Activated naive CD4-positive, alpha-beta T cell treated with anti-CD3 and anti-CD28 coated beads for 36 hours (primary cell): ENCODE data around the gene SNX13. TPM values are rescaled to one million over a fixed set of nuclear protein-coding genes. Genes with fewer than 3 reads are reported as not detected.

Source experiments
- CTCF ChIA-PET: fragments of 350-600 bp; sonication (Branson Sonifier 250); formaldehyde crosslinking; loops from one replicate; lab custom pipeline; 2021; ENCODE audit warnings: antibody characterized with exemption; lab: Charles Lee
- DNase-seq: peaks from one replicate; pipeline ENCODE4 v3.0.0-alpha.2; 2020
- H3K27ac Mint-ChIP-seq: one replicate; pipeline ENCODE4 v1.8.0; 2021; ENCODE audit warnings: mild to moderate bottlenecking, mixed read lengths
- H3K27me3 Mint-ChIP-seq: one replicate; pipeline ENCODE4 v1.8.0; 2021; ENCODE audit warnings: low read depth, mixed read lengths
- H3K36me3 Mint-ChIP-seq: one replicate; pipeline ENCODE4 v1.8.0; 2021; ENCODE audit warnings: low read depth, mixed read lengths
- H3K4me1 Mint-ChIP-seq: one replicate; pipeline ENCODE4 v1.8.0; 2021; ENCODE audit warnings: low read depth, mixed read lengths
- H3K4me3 Mint-ChIP-seq: one replicate; pipeline ENCODE4 v1.8.0; 2021; ENCODE audit warnings: mild to moderate bottlenecking, moderate library complexity, mixed read lengths
- H3K9me3 Mint-ChIP-seq: one replicate; pipeline ENCODE4 v1.8.0; 2021; ENCODE audit warnings: mixed read lengths
- intact Hi-C: fragments of 100-400 bp; cut with micrococcal nuclease; formaldehyde crosslinking; loops from one replicate; pipeline ENCODE4 v1.15.1; 2023
- total RNA-seq, 2 experiments: library from RNA; stranded (reverse); gene quantifications; one replicate each; pipeline ENCODE4 v1.2.3, GENCODE V29; 2021

SNX13 gene
- total RNA-seq, 2 experiments from 2014 or later = 19.5 to 20.3 TPM

DNA sequence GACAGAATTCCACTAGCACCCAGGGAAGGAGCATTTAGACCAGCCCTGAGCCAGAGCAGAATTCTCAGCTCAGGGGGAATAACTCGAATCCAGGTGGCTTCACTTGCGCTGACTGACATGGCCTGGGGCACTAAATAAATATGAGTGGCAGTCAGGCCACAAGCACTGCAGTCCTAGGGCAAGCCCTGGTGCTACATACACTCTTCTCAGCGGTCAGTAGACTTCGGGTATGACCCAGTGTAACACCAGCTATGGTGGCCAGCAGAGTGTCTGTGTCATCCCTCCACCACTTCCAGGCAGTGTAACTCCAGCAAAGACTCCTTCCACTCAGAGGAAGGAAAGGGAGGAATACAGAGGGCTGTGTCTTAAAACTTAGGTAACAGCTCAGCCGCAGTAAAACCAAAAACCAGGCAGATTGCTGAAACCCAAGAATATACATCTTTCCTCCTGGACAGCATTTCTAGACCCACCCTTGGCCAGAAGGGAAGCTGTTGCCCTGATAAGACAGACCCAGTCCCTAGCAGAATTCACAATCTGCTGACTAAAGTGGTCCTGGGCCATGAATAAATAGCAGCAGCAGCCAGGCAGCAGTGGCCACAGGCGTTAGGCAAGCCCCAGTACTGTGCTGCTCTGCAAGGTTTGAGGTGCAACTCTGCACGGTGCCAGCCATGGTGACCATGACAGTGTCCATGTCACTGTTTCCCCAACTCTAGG is 77.0 kb downstream of the SNX13 start:
- Mint-ChIP-seq H3K36me3 (peaks cover 64% of the 10 kb centered on the region), H3K27ac (no peak overlapping the region), H3K9me3 (peaks cover 11% of the 10 kb centered on the region), H3K4me3 (no peak overlapping the region), H3K27me3 (no peaks in the 10 kb centered on the region), H3K4me1 (peaks cover 10% of the 10 kb centered on the region)
- intact Hi-C loops = no loop called here
- DNase-seq = no peak
- CTCF ChIA-PET = interaction anchor here (0.6 kb wide), 1 partner anchor 39 kb away, joined by 4 read pairs; no protein-coding TSS in a partner anchor

DNA sequence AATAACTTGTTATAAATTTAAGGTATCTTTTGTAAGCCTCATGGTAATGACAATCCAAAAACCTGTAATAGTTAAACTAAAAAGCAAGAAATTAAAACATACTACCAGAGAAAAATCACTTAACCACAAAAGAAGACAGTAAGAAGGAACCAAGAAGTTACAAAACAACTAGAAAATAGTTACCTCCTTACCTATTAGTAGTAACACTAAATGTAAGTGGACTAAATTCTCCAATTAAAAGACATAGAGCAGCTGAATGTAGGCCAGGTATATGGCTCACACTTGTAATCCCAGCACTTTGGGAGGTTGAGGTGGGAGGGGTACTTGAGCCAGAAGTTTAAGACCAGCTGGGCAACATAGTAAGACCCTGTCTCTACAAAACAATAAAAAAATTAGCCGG is 84.0 kb downstream of the SNX13 start:
- Mint-ChIP-seq H3K9me3 (peaks cover 9% of the 10 kb centered on the region), H3K27ac (no peak overlapping the region), H3K4me3 (no peak overlapping the region), H3K4me1 (peaks cover 29% of the 10 kb centered on the region), H3K36me3 (peaks cover 68% of the 10 kb centered on the region), H3K27me3 (no peaks in the 10 kb centered on the region)
- CTCF ChIA-PET = interaction anchor here (0.6 kb wide), 1 partner anchor 535 kb away, joined by 3 read pairs; no protein-coding TSS in a partner anchor
- no peak for DNase-seq
- intact Hi-C loops = no loop called here

DNA sequence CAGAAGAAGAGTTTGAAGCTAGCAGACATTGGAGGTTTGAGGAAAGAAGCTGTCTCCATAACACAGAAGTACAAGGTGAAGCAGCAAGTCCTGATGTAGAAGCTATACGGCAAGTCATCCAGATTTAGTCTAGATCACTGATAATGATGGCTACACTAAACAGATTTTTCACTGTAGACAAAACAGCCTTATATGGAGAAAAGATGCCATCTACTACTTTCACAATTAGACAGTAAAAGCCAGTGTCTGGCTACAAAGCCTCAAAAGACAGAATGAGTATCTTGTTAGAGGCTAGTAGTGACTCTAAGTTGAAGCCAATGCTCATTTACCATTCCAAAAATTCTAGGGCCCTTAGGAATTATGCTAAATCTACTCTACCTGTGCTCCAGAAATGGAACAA is 85.1 kb downstream of the SNX13 start:
- no peak overlapping the region for H3K4me3 Mint-ChIP-seq
- no peak overlapping the region for H3K27ac Mint-ChIP-seq
- intact Hi-C loops = no loop called here
- peaks cover 63% of the 10 kb centered on the region for H3K36me3 Mint-ChIP-seq
- no peak for DNase-seq
- H3K4me1 Mint-ChIP-seq = peaks cover 29% of the 10 kb centered on the region
- peaks cover 9% of the 10 kb centered on the region for H3K9me3 Mint-ChIP-seq
- CTCF ChIA-PET = interaction anchor here (0.7 kb wide), 1 partner anchor 931 kb away, joined by 3 read pairs; no protein-coding TSS in a partner anchor
- H3K27me3 Mint-ChIP-seq = no peaks in the 10 kb centered on the region

DNA sequence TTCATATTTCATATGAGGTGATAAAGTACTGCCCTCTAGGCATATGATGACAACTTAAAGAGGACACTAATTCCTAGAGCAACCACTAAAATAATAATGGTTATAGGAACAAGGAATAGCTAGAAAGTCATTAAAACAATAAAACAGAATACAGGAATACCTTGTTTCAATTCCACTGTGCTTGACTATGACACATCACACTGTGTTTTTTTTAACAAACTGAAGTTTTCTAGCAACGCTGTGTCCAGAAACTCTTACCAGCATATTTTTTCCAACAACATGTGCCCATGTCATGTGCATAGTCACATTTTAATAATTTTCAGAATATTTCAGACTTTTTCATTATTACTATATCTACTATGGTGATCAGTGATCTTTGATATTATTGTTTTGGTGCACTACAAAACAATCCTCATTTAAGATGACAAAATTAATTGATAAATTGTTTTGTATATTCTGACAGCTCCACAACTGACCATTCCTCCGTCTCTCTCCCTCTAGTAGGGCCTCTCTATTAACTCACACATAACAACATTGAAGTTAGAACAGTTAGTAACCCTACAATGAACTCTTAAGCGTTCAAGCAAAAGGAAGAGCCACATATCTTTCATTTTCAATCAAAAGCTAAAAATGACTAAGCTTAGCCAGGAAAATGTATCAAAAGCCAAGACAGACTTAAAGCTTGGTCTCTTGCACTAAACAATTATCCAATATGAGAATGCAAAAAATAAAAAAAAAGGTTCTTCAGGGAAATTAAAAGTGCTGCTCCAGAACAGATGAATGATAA is 85.8 kb downstream of the SNX13 start:
- H3K36me3 Mint-ChIP-seq = peaks cover 60% of the 10 kb centered on the region
- DNase-seq = no peak
- H3K4me1 Mint-ChIP-seq = peaks cover 27% of the 10 kb centered on the region
- H3K4me3 Mint-ChIP-seq = no peak overlapping the region
- H3K27me3 Mint-ChIP-seq = no peaks in the 10 kb centered on the region
- peaks cover 9% of the 10 kb centered on the region for H3K9me3 Mint-ChIP-seq
- no peak overlapping the region for H3K27ac Mint-ChIP-seq
- CTCF ChIA-PET = interaction anchor here (0.7 kb wide), 1 partner anchor 931 kb away, joined by 3 read pairs; no protein-coding TSS in a partner anchor
- intact Hi-C loops = no loop called here

DNA sequence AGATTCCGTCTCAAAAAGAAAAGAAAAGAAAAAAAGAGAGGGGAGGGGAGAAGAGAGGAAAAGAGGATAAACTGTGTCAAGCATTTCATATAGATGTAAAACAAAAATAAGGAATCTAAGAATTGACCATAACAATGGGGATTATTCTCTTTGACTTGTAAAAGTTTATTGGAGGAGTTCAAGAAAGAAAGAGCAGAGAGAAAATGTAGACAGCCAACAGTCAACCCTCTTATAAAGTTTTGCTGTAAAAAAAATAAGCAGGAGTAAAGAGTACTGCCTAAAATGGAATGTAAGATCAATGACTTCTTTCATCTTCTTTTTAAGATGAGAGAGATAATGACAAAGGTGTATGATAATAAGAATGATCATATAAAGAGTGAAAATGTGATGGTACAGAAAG is 87.9 kb downstream of the SNX13 start:
- peaks cover 9% of the 10 kb centered on the region for H3K9me3 Mint-ChIP-seq
- H3K27ac Mint-ChIP-seq = no peak overlapping the region
- intact Hi-C loops = no loop called here
- CTCF ChIA-PET = no interaction called here
- no peak overlapping the region for H3K4me3 Mint-ChIP-seq
- H3K27me3 Mint-ChIP-seq = no peaks in the 10 kb centered on the region
- peaks cover 54% of the 10 kb centered on the region for H3K36me3 Mint-ChIP-seq
- no peak for DNase-seq
- peaks cover 23% of the 10 kb centered on the region for H3K4me1 Mint-ChIP-seq

DNA sequence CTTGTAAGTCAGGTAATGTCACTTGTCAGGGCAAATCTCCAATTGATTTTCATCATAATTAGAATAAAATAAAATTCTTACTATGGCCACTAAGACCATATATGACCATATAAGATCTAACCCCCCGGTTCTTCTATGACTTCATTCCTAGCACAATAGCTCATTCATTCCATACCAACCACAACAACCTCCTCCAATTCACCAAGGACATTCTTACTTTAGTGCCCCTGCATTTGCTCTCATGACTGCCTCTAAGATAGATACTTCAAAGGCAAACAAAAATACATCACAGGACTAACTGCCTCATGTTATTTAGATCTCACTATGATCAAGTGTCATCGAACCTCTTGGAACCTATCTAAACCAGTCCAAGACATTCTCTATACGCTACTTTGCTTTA is 90.8 kb downstream of the SNX13 start:
- Mint-ChIP-seq H3K27me3 (no peaks in the 10 kb centered on the region), H3K4me1 (peaks cover 15% of the 10 kb centered on the region), H3K9me3 (no peaks in the 10 kb centered on the region), H3K4me3 (no peak overlapping the region), H3K36me3 (peaks cover 37% of the 10 kb centered on the region), H3K27ac (no peak overlapping the region)
- intact Hi-C loops = no loop called here
- CTCF ChIA-PET = no interaction called here
- DNase-seq = no peak

DNA sequence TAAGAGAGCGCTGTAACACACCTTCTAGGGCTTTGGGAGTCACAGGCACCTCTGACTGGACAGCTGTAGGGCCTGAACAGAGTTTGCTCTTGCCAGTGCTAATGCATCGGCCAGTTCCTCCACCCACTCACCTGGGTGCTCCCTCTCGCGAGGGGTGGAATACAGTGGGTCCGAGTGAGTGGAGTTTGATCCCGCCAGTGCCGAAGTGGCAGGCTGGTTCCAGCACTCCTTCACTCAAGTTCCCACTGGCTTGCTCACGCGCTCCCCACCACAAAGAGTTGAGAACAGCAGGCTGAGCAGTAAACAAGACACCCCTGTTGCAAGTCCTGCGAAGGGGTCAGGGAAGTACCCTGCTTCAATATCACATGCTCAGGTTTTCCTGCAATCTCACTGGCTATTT is 91.8 kb downstream of the SNX13 start:
- Mint-ChIP-seq H3K4me3 (no peak overlapping the region), H3K27ac (no peak overlapping the region), H3K4me1 (peaks cover 22% of the 10 kb centered on the region), H3K27me3 (no peaks in the 10 kb centered on the region), H3K36me3 (peaks cover 41% of the 10 kb centered on the region), H3K9me3 (no peaks in the 10 kb centered on the region)
- intact Hi-C loops = no loop called here
- CTCF ChIA-PET = interaction anchor here (0.6 kb wide), 2 partner anchors 497 to 1090 kb away, joined by 4 read pairs; no protein-coding TSS in a partner anchor
- DNase-seq = no peak

DNA sequence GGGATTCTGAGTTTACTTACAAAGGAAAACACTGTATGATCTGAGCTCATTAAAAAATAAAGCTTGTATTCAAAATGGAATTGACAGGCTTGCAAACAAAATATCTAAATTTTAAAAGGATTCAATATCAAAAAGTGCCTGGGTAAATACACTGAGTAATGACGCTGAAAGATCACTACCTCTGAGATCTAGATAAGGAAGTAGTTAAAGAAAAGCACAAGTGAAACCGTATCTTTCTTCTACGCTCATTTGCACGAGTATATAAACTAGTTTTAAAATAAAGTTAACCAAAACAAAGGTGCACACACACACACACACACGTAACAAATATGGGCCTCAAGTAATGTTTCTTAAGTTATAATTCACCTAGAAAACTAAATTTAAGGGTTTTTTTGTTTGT is 93.4 kb downstream of the SNX13 start:
- Mint-ChIP-seq H3K4me3 (no peak overlapping the region), H3K36me3 (peaks cover 47% of the 10 kb centered on the region), H3K4me1 (peaks cover 17% of the 10 kb centered on the region), H3K27ac (no peak overlapping the region), H3K27me3 (no peaks in the 10 kb centered on the region), H3K9me3 (no peaks in the 10 kb centered on the region)
- CTCF ChIA-PET = interaction anchor here (0.6 to 0.7 kb wide), 2 partner anchors 67 to 192 kb away, joined by 3 to 5 read pairs; no protein-coding TSS in a partner anchor
- intact Hi-C loops = no loop called here
- DNase-seq = no peak

DNA sequence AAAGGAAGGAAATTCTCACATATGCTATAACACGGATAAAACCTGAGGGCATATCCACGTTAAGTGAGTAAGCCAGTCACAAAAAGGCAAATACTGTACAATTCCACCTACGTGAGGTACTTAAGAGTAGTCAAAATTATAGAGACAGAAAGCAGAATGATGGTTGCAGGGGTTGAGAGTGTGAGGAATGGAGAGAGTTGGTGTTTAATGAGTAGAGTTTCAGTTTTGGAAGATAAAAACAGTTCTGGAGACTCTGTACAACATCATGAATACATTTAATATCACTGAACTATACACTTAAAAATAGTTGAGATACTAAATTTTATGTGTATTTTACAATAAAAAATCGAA is 95.1 kb downstream of the SNX13 start:
- Mint-ChIP-seq H3K36me3 (peaks cover 47% of the 10 kb centered on the region), H3K9me3 (no peaks in the 10 kb centered on the region), H3K27me3 (no peaks in the 10 kb centered on the region), H3K27ac (no peak overlapping the region), H3K4me3 (no peak overlapping the region), H3K4me1 (peaks cover 17% of the 10 kb centered on the region)
- CTCF ChIA-PET = no interaction called here
- intact Hi-C loops = loop anchor here (2.0 kb wide), 1 partner anchor 16 kb away; no protein-coding TSS in a partner anchor
- DNase-seq = no peak

DNA sequence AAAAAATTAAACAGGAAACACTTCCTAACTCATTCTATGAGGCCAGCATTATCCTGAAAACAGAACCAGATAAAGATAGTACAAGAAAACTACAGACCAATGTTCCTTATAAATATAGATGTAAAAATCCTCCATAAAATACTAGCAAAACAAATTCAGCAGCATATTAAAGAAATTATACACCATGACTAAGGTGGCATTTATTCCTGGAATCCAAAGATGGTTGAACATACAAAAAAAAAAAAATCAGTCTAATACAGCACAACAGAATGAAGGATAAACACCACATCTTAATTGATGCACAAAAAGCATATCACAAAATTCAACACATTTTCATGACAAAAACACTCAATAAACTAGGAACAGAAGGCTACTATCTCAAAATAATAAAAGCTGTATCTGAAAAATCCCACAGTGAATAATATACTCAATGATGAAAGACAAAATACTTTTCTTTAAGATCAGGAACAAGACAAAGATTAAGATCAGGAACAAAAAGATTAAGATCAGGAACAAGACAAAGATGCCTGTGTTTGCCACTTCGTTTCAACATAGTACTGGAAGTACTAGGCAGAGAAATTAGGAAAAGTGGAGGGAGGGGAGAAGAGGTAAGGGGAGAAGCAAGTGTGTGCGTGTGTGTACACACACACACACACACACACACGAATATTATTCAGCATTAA is 95.6 kb downstream of the SNX13 start:
- no peak for DNase-seq
- H3K4me3 Mint-ChIP-seq = no peak overlapping the region
- no peaks in the 10 kb centered on the region for H3K27me3 Mint-ChIP-seq
- peaks cover 17% of the 10 kb centered on the region for H3K4me1 Mint-ChIP-seq
- intact Hi-C loops = loop anchor here (2.0 kb wide), 1 partner anchor 16 kb away; no protein-coding TSS in a partner anchor
- no peak overlapping the region for H3K27ac Mint-ChIP-seq
- peaks cover 49% of the 10 kb centered on the region for H3K36me3 Mint-ChIP-seq
- no peaks in the 10 kb centered on the region for H3K9me3 Mint-ChIP-seq
- CTCF ChIA-PET = interaction anchor here (0.7 kb wide), 1 partner anchor 165 kb away, joined by 3 read pairs; no protein-coding TSS in a partner anchor

DNA sequence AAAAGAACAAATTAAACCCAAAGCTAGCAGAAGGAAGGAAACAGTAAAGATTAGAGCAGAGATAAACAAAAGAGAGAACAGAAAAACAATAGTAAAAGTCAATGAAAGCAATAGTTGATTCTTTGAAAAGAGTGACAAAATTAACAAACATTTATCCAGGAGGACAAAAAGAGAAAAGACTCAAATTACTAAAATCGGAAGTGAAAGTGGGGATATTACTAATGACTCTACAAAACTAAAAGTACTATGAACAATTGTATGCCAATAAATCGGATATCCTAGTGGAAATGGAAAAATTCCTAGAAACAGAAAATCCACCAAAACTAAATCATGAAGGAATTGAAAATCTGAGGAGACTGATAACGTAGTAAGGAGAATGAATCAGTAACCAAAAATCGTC is 96.3 kb downstream of the SNX13 start:
- Mint-ChIP-seq H3K9me3 (no peaks in the 10 kb centered on the region), H3K4me1 (peaks cover 17% of the 10 kb centered on the region), H3K27ac (no peak overlapping the region), H3K27me3 (no peaks in the 10 kb centered on the region), H3K4me3 (no peak overlapping the region), H3K36me3 (peaks cover 48% of the 10 kb centered on the region)
- no peak for DNase-seq
- intact Hi-C loops = loop anchor here (2.0 kb wide), 1 partner anchor 15 kb away; no protein-coding TSS in a partner anchor
- CTCF ChIA-PET = interaction anchor here (0.7 kb wide), 1 partner anchor 164 kb away, joined by 3 read pairs; no protein-coding TSS in a partner anchor

DNA sequence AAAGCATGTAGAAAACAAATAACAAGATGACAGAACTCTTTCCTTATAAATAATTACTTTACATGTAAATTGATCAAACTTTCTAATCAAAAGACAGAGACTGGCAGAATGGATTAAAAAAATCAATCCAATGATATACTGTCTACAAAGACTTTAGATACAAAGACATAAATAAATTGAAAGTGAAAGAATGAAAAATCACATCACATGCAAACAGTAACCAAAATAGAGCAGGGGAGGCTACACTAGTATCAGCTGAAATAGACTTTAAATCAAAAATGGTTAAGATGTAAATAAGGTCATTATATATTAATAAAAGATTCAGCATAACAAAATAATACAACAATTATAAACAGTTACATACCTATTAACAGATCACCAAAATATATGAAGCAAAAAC is 97.3 kb downstream of the SNX13 start:
- no peaks in the 10 kb centered on the region for H3K9me3 Mint-ChIP-seq
- H3K4me1 Mint-ChIP-seq = peaks cover 17% of the 10 kb centered on the region
- no peak overlapping the region for H3K4me3 Mint-ChIP-seq
- no peaks in the 10 kb centered on the region for H3K27me3 Mint-ChIP-seq
- DNase-seq = no peak
- intact Hi-C loops = no loop called here
- H3K36me3 Mint-ChIP-seq = peaks cover 42% of the 10 kb centered on the region
- H3K27ac Mint-ChIP-seq = no peak overlapping the region
- CTCF ChIA-PET = interaction anchor here (0.7 to 1.0 kb wide), 4 partner anchors 9 to 1291 kb away, joined by 3 to 4 read pairs (median 3); partner anchors contain the start of gene SNX13
